Measurements from ENCODE around the gene C22orf15. TPM values are rescaled to one million over a fixed set of nuclear protein-coding genes. Genes with fewer than 3 reads are reported as not detected.

C22orf15 gene, protein sequence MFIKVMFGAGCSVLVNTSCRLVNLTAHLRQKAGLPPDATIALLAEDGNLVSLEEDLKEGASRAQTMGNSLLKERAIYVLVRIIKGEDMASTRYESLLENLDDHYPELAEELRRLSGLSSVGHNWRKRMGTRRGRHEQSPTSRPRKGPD
- total RNA-seq, result 1 to 10 TPM in 1 of 2 donors, under 1 TPM in 1; 0.89 to 4.9 TPM
- 1 to 10 TPM; 2.4 to 3.5 TPM for polyA plus RNA-seq (ENCODE audit: insufficient read length in 2 of 2)
- long read RNA-seq, donor 1, result 0 reads
- long read RNA-seq, donor 2, result 0 reads
- long read RNA-seq, donor 3, result 0 reads
- long read RNA-seq, donor 4, partial matches to known transcripts, result 0 of 1 reads
- long read RNA-seq, donor 4, other reads (novel, unspliced or antisense), result 0 of 1 reads

- Histone ChIP-seq H3K27ac (ENCODE audit: low read depth, low read length) (no peak within 1 kb of the TSS), H3K4me1 (ENCODE audit: control insufficient read depth, insufficient read depth, low read length) (peaks cover 44% of the 10 kb centered on the region), H3K4me3 (ENCODE audit: low read depth, low read length) (no peak within 1 kb of the TSS), H3K9me3 (ENCODE audit: control insufficient read depth, insufficient read depth, low read length) (no peaks in the 10 kb centered on the region), H3K36me3 (ENCODE audit: control insufficient read depth, insufficient read depth, low read length) (peaks cover 28% of the 10 kb centered on the region), H3K27me3 (ENCODE audit: control insufficient read depth, insufficient read depth, low read length) (no peaks in the 10 kb centered on the region)
- 34% methylated on average over 16 of the region's 23 CpGs for WGBS (ENCODE audit: insufficient coverage)
- peak in 1 of 6 donors; percentile 17 for DNase-seq (ENCODE audit: low read depth in 4 of 6, low spot score in 6 of 6)
Observed at GRCh38 chr22:23762842-23763578, at the start of gene C22orf15. Gene C22orf15 (plus strand): TSS chr22:23762990. CDS start chr22:23763307, 317 bp downstream.

- H3K9me3 ChIP-seq (ENCODE audit: control insufficient read depth, insufficient read depth, low read length), result no peaks in the 10 kb centered on the region
- no peak overlapping the region for H3K4me3 ChIP-seq (ENCODE audit: low read depth, low read length)
- H3K36me3 ChIP-seq (ENCODE audit: control insufficient read depth, insufficient read depth, low read length), result peaks cover 47% of the 10 kb centered on the region
- no peak overlapping the region for H3K27ac ChIP-seq (ENCODE audit: low read depth, low read length)
- H3K4me1 ChIP-seq (ENCODE audit: control insufficient read depth, insufficient read depth, low read length), result peaks cover 22% of the 10 kb centered on the region
- no peak for DNase-seq (ENCODE audit: low read depth in 4 of 6, low spot score in 6 of 6)
- WGBS (ENCODE audit: insufficient coverage), result 96% methylated on average over 20 of the region's 28 CpGs
- no peaks in the 10 kb centered on the region for H3K27me3 ChIP-seq (ENCODE audit: control insufficient read depth, insufficient read depth, low read length)
Observed at GRCh38 chr22:23713696-23714595, 48.8 kb upstream of the C22orf15 start.

GRCh38 chr22:23714596-23715578 lies 47.9 kb upstream of the C22orf15 start:
- Histone ChIP-seq H3K27ac (ENCODE audit: low read depth, low read length) (no peak overlapping the region), H3K4me3 (ENCODE audit: low read depth, low read length) (no peak overlapping the region)
- WGBS (ENCODE audit: insufficient coverage), result 86% methylated on average over 16 of the region's 23 CpGs

DNA sequence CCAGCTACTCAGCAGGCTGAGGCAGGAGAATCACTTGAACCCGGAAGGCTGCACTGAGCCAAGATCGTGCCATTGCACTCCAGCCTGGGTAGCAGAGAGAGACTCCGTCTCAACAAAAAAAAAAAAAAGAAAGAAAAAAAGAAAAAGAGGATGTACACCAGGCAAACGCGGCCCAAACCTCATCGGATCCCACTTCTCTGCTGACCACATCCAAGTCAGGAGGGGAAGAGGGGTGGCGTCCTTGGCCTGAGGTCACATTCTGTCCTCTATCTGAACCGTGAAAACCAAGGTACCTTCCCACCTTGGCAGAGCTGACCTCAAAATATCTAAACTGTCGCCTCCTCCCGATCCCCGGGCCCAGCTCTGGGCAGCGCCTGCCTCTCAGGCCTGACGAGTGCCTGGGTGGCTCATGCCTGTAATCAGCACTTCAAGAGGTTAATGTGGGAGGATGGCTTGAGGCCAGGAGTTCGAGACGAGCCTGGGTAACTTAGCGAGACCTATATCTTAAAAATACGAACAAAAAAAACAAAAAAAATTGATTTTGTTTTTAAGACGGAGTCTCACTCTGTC lies 46.9 kb upstream of the C22orf15 start:
- no peak overlapping the region for H3K27ac ChIP-seq (ENCODE audit: low read depth, low read length)
- no peaks in the 10 kb centered on the region for H3K9me3 ChIP-seq (ENCODE audit: control insufficient read depth, insufficient read depth, low read length)
- peak overlapping the region; percentile 78 for H3K4me3 ChIP-seq (ENCODE audit: low read depth, low read length)
- no peak for DNase-seq (ENCODE audit: low read depth in 4 of 6, low spot score in 6 of 6)
- peaks cover 40% of the 10 kb centered on the region for H3K36me3 ChIP-seq (ENCODE audit: control insufficient read depth, insufficient read depth, low read length)
- H3K4me1 ChIP-seq (ENCODE audit: control insufficient read depth, insufficient read depth, low read length), result peaks cover 22% of the 10 kb centered on the region
- H3K27me3 ChIP-seq (ENCODE audit: control insufficient read depth, insufficient read depth, low read length), result no peaks in the 10 kb centered on the region
- WGBS (ENCODE audit: insufficient coverage), result 84% methylated on average over 2 of the region's 18 CpGs

More at GRCh38 chr22:23714596-23715578, 47.9 kb upstream of the C22orf15 start:
- Histone ChIP-seq H3K27me3 (ENCODE audit: control insufficient read depth, insufficient read depth, low read length) (no peaks in the 10 kb centered on the region), H3K36me3 (ENCODE audit: control insufficient read depth, insufficient read depth, low read length) (peaks cover 44% of the 10 kb centered on the region), H3K4me1 (ENCODE audit: control insufficient read depth, insufficient read depth, low read length) (peaks cover 22% of the 10 kb centered on the region), H3K9me3 (ENCODE audit: control insufficient read depth, insufficient read depth, low read length) (no peaks in the 10 kb centered on the region)
- DNase-seq (ENCODE audit: low read depth in 4 of 6, low spot score in 6 of 6), result no peak

DNA sequence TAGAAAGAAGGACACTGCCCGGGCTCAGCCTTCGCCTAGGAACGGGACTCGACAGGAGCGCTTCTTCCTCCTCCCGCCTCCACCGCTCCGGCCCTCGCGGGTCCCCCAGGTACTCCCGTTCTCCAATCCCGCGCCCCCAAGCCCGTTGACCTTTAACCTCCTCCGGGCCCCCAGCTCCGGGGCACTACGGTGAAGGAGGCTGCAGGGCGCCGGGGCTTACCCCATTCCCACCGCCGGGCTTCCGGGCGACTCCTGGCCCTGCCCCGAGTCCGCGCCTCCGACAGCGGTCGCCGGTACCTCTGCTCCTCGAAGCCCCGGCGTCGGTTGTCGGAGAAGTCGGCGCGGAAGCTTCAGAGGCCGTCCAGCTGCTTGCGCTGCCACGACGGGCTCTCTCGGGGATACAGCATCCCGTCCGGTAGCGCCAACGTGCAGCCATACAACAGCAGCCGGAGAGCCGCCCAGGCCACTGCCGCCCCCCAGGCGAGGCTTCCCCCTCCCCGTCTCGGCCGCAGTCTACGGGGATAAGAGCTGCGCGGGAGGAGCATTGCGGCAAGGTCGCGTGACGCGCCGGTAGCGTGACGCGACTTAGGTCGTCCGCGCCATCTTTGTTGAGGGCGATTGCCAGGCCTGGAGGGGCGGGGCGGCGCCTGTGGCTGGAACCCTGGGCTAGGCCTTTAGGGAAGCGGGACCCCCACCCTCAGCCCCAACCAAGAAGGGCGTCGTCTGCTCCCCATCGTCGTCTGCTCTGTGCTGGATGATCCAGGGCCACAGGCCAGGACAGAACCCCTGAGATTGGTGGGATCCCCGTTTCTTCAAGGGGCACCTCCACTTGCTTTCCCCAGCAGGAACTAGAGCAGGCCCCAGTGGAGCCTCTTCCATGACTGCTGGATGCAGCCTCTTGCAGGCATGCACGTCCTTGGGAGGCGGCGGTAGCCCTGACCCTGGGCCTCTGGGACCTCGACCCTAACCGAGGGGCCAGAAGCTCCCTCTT lies 45.7 kb upstream of the C22orf15 start:
- peak overlapping the region; percentile 78 for H3K4me3 ChIP-seq (ENCODE audit: low read depth, low read length)
- no peaks in the 10 kb centered on the region for H3K27me3 ChIP-seq (ENCODE audit: control insufficient read depth, insufficient read depth, low read length)
- peak; percentile 78 to 97 (median 81) for DNase-seq (ENCODE audit: low read depth in 4 of 6, low spot score in 6 of 6)
- H3K4me1 ChIP-seq (ENCODE audit: control insufficient read depth, insufficient read depth, low read length), result peaks cover 22% of the 10 kb centered on the region
- peak overlapping the region; percentile 33 for H3K27ac ChIP-seq (ENCODE audit: low read depth, low read length)
- 3% methylated on average over 83 of the region's 84 CpGs for WGBS (ENCODE audit: insufficient coverage)
- peaks cover 32% of the 10 kb centered on the region for H3K36me3 ChIP-seq (ENCODE audit: control insufficient read depth, insufficient read depth, low read length)
- H3K9me3 ChIP-seq (ENCODE audit: control insufficient read depth, insufficient read depth, low read length), result no peaks in the 10 kb centered on the region

DNA sequence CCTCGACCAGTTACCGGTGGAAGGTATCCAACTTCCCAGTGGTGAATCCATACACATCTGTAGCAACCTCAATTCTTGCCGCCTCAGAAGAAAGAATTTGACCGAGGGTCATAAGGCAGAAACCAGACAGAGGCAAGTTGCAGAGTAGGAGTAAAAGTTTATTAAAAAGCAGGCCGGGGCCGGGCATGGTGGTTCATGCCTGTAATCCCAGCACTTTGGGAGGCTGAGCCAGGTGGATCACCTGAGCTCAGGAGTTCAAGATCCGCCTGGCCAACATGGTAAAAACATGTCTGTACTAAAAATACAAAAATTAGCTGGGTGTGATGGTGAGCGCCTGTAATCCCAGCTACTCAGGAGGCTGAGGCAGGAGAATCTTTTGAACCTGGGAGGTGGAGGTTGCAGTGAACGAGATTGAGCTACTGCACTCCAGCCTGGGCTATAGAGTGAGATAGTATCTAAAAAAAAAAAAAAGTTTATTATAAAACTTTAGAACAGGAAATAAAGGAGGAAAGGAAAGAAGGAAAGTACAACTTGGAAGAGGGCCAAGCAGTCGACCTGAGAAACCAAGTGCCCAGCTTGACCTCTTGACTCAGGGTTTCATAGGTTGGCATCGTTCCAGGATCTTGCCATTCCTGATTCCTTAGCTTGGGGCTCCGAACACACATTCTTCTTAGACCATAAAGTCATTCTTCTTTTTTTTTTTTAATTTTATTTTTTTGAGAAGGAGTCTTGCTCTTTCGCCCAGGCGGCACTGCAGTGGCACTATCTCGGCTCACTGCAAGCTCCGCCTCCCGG lies 44.2 kb upstream of the C22orf15 start:
- H3K4me1 ChIP-seq (ENCODE audit: control insufficient read depth, insufficient read depth, low read length), result peaks cover 22% of the 10 kb centered on the region
- WGBS (ENCODE audit: insufficient coverage), result 87% methylated on average over 5 of the region's 17 CpGs
- DNase-seq (ENCODE audit: low read depth in 4 of 6, low spot score in 6 of 6), result no peak
- no peak overlapping the region for H3K4me3 ChIP-seq (ENCODE audit: low read depth, low read length)
- no peaks in the 10 kb centered on the region for H3K9me3 ChIP-seq (ENCODE audit: control insufficient read depth, insufficient read depth, low read length)
- H3K27ac ChIP-seq (ENCODE audit: low read depth, low read length), result no peak overlapping the region
- H3K36me3 ChIP-seq (ENCODE audit: control insufficient read depth, insufficient read depth, low read length), result peaks cover 18% of the 10 kb centered on the region
- H3K27me3 ChIP-seq (ENCODE audit: control insufficient read depth, insufficient read depth, low read length), result no peaks in the 10 kb centered on the region

- no peaks in the 10 kb centered on the region for H3K9me3 ChIP-seq (ENCODE audit: control insufficient read depth, insufficient read depth, low read length)
- WGBS (ENCODE audit: insufficient coverage), result 93% methylated on average over 3 of the region's 6 CpGs
- no peaks in the 10 kb centered on the region for H3K27me3 ChIP-seq (ENCODE audit: control insufficient read depth, insufficient read depth, low read length)
- peaks cover 16% of the 10 kb centered on the region for H3K4me1 ChIP-seq (ENCODE audit: control insufficient read depth, insufficient read depth, low read length)
- no peak overlapping the region for H3K4me3 ChIP-seq (ENCODE audit: low read depth, low read length)
- no peak for DNase-seq (ENCODE audit: low read depth in 4 of 6, low spot score in 6 of 6)
- H3K27ac ChIP-seq (ENCODE audit: low read depth, low read length), result no peak overlapping the region
- H3K36me3 ChIP-seq (ENCODE audit: control insufficient read depth, insufficient read depth, low read length), result no peaks in the 10 kb centered on the region
Observed at GRCh38 chr22:23720855-23721254, 41.9 kb upstream of the C22orf15 start.
